Fibroblast of skin of left quadriceps (primary cell): Measurements from ENCODE around the gene OCIAD1.
"Not testable (repeated sequence)": the region's sequence is repeated elsewhere in the genome, so short reads cannot be mapped to it uniquely, and the experiment has no call there.

ENCODE experiments used
- DNase-seq, 2 experiments: peaks; one replicate each; pipeline ENCODE4 v3.0.0-alpha.2; 2013; ENCODE audit warnings: low read depth in 2 of 2

Gene OCIAD1

DNA sequence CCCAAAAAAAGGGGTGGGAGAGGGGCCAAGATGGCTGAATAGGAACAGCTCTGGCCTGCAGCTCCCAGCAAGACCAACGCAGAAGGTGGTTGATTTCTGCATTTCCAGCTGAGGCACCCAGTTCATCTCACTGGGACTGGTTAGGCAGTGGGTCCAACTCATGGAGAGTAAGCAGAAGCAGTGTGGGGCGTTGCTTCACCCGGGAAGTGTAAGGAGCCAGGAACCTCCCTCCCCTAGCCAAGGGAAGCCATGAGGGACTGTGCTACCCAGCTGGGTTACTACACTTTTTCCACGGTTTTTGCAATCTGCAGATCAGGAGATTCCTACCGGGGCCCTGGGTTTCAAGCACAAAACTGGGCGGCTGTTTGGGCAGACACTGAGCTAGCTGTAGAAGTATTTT lies 13.9 kb upstream of the OCIAD1 start:
- no peak for DNase-seq

DNA sequence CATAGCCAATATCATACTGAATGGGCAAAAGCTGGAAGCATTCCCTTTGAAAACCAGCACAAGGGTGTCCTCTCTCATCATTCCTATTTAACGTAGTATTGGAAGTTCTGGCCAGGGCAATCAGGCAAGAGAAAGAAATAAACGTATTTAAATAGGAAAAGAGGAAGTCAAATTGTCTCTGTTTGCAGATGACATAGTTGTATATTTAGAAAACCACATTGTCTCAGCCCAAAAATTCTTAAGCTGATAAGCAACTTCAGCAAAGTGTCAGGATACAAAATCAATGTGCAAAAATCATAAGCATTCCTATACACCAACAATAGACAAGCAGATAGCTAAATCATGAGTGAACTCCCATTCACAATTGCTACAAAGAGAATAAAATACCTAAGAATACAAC lies 9.5 kb upstream of the OCIAD1 start:
- not testable (repeated sequence) for DNase-seq

DNA sequence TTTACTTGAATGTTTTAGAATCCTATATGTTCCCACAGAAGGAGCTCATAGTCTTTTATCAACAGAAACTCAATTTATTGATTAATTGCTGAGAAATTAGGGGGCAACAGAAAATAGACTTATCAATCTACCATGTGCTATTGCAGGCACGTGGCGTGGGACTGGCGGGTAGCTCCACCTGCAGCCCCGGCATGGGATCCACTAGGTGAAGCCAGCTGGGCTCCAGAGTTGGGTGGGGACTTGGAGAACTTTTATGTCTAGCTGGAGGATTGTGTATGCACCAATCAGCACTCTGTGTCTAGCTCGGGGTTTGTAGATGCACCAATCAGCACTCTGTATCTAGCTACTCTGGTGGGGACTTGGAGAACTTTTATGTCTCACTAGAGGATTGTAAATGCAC lies 3.3 kb upstream of the OCIAD1 start:
- DNase-seq = no peak

DNA sequence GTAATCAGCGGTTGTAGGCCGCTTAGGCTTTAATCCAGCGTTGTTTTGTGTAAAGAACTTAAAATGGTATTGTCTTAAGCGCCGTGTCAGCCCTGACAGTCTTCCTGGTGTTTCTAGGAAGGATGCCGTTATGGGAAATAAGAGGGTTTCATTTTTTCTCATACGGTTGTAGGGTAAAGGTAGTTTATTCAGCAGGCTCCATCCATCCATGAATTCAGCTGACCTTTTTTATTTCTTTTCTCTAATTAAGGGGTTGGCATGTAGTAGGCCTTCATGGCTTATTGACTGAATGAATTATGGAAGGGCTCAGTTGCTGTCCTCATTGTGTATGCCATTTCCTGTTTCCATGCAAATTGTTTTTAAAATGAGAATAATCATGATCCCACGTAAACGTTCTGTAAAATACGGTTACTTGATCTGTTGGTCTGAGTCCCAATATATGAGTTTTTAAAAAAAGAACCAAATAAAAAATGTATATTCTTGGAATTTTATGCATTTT lies 693 bp downstream of the OCIAD1 start:
- no peak for DNase-seq

DNA sequence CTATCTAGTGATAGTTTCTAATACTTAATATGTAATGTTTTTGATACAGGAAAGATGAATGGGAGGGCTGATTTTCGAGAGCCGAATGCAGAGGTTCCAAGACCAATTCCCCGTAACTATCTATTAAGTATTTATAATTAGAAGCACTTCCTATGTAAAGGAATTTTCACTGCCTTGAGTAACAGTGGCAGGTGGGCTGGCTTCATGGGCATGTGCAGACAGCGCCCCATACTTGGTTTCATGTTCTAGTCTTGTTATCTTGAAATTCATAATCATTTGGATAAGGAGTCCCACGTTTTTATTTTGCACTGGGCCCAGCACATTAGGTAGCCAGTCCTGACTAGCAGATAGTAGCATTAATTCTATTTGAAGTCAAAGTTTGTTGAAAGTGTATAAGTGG lies 1.7 kb downstream of the OCIAD1 start:
- DNase-seq = no peak

DNA sequence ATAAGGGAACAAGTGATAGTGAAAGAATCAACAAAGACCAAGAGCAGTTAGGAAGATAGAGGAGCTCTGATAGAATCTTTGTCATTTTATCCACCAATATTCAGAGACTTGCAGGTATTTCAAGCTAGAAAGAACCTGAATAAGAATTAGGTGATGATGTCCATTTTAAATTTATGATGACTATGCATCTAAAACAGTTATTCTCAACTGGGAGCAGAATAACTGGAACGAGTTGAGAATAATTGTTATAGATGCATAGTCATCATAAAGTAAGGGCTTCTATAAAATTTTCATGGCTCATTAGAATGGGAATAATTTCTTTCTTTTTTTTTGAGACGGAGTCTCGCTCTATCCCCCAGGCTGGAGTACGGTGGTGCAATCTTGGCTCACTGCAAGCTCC lies 5.8 kb downstream of the OCIAD1 start:
- no peak for DNase-seq

DNA sequence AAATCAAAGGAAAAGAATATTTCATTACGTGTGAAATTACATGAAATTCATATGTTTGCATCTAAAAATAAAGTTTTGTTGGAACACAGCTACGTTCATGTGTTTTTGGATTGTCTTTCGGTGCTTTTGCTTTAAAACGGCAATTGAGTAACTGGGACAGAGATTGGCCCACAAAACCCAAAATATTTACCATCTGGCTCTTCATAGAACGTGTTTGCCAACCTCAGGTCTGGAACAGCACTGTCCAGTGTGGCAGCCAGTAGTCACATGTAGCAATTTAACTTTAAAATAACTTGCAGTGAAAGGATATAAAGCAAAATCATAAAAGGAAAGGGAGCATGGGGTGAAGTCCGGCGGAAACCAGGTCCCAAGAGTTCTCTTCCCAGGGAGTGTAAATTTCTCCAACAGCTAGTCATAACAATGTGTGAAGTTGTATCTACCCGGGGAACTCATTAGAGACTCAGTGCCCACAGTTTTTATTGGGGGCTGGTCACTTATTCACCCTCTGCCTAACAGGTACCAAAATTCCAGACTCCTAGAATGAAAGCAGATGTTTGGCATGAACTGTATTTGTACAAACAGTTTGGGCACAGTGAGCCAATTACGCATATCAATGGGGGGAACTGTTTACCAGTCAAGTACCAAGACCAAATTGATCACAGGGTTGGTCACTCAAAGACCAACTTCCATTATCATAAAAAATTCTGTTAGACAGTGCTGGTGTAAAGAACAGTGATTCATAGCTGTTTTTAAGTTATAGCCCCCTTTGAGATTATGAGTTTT lies 10.3 kb downstream of the OCIAD1 start:
- no peak for DNase-seq

DNA sequence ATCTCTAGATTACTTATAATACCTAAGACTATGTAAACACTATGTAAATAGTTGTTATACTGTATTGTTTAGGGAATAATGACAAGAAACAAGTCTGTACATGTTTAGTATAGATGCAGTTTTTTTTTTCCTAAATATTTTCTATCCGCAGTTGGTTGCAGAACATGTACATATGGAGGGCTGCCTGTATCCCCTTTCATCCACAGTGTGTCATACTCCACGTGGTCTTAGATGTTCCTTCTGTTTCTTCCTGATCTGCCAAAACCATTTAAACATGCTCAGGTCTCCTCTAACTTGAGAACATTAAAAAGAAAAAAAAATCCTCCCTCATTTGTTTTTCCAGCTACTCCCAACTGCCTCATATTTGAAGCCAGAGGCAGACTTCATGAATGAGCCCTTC lies 14.0 kb downstream of the OCIAD1 start:
- no peak for DNase-seq

DNA sequence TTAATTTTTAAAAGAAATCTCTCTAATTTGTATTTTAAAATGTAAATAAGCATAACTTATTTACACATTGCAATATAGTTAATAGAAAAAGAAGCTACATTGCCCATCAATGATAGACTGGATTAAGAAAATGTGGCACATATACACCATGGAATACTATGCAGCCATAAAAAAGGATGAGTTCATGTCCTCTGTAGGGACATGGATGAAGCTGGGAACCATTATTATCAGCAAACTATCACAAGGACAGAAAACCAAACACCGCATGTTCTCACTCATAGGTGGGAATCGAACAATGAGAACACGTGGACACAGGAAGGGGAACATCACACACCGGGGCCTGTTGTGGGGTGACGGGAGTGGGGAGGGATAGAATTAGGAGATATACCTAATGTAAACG lies 17.9 kb downstream of the OCIAD1 start:
- DNase-seq = not testable (repeated sequence)

DNA sequence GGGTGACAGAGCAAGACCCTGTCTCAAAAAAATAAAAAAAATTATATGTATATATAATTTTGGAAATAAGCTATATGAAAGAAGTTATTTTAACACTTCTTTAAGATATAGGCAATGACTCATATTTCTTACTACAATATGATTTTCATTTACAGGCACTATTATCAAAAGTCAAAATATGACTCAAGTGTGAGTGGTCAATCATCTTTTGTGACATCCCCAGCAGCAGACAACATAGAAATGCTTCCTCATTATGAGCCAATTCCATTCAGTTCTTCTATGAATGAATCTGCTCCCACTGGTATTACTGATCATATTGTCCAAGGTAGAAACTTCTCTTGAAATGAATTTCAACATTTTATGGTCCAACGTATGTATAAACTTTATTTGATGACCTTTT lies 20.8 kb downstream of the OCIAD1 start:
- DNase-seq = no peak

DNA sequence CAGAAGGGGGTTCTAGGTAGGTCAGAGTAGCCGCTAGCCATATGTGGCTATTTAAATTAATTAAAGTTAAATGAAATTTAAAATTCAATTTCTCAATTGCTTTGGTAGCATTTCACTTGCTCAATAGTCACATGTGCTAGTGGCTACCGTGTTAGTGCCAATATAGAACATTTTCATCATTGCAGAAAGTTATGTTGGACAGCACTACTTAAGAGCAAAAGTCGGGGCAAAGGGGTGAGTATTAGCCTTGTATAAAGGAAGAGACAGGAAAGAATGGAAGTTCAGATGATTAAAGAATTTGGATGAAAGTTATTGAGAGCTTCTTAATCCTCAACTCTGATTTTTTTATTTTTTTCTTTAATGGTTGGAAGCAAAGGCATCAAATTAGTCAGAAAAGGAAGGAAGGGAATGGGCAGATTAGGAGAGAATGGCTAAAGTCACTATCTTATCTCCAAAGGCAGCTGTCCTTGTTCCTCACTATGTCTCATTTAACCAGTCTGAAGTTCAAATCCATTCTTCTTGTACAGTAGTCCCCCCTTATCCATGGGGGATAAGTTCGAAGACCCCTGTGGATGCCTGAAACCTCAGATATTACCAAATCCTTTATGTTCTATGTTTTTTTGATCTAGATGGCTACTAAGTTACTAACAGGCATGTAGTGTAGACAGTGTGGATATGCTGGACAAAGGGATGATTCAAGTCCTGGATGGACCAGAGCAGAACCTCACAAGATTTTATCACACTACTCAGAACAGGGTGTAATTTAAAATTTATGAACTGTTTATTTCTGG lies 22.9 kb downstream of the OCIAD1 start:
- DNase-seq = no peak

DNA sequence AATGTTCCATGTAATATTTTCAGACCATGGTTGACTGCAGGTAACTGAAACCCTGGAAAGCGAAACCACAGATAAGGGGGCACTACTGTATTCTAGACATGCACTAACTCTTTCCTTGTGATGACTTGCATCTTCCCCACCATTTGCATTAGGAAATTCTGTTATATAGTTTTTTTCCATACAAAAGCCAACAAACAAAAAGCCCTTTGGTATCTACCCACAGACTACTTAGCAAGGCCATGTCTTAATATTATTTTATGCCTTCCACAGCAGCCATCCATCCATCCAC lies 23.5 kb downstream of the OCIAD1 start:
- DNase-seq = no peak

DNA sequence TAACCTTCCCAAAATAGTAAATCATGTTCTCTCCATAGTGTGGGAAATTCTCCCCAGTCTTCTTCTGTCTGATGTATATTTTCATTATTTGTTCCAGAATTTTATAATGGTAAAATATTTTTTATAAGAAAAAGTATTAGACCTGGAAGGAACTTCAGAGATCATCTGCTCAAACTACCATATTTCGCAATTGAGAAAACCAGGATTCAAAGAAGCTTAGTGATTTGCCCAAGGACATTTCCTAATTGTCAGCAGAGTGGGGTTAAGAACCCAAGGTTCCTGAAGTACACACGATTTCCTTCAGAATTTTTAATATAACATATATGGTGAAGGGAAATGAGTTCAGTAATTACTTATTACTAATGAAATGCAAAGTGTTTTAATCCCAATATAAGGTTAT lies 24.1 kb downstream of the OCIAD1 start:
- no peak for DNase-seq

DNA sequence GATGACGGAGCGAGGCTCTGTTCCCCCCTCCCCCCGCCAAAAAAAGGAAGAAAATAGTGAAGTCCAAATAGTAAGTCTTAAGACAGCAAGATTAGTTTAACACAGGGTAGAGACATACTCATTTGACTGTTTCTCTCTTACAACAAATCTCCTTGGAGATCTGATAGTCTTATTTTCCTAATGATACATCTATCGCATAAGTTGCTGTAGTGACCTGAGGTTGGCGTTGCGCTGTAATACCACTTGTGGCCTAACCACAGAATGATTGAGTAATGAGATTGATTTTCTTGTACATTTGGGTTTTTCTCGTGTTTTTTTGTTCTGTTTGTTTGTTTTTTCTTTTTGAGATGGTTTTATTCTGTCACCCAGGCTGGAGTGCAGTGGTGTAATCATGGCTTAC lies 27.2 kb downstream of the OCIAD1 start:
- DNase-seq = no peak

DNA sequence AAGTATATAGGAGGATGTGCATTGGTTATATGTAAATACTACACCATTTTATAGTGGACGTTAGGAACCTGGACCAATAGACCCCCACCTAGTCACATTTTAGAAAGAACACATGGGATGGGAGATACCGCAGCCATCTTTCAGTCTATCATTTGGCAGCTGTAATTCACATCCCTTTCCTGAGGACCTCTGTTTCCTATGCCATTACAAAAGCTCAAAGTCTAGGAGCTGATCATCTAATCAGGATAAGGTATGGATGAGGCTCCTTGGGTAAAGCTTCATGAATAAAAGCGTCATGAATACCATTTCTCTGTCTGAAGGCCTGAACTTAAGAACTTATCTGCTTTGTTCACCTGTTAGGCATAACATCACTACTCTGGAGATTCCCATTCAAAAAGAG lies 31.1 kb downstream of the OCIAD1 start:
- DNase-seq = no peak

DNA sequence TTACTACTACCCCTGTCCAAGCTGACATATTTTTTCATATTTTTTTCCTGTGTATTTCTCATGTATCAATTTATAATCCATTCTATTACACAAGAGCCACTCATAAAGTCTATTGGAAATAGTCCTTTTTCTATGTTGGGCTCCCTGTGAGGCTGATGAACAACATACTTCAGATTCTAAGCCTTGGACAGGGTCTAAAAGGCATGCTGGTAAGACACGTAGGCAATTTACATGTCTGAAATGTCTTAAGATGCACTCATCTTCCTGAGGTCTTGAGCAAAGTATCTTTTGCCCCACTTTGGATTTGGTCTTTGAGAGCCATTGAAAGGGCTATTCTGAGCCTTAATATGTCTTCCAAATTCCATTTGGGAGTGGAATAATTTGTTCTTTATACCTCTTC lies 31.8 kb downstream of the OCIAD1 start:
- no peak for DNase-seq

DNA sequence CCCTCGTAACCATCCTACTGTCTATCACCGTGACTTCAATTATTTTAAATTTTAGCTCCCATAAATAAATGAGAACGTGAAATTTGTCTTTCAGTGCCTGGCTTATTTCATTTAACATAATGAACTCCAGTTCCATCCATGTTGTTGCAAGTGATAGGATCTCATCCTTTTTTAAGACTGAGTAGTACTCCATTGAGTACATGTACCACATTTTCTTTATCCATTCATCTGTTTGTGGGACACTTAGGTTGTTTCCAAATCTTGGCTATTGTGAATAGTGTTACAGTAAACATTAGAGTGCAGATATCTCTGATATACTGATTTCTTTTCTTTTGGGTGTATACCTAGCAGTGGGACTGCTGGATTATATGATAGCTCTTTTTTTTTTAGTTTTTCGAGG lies 32.8 kb downstream of the OCIAD1 start:
- DNase-seq = no peak

DNA sequence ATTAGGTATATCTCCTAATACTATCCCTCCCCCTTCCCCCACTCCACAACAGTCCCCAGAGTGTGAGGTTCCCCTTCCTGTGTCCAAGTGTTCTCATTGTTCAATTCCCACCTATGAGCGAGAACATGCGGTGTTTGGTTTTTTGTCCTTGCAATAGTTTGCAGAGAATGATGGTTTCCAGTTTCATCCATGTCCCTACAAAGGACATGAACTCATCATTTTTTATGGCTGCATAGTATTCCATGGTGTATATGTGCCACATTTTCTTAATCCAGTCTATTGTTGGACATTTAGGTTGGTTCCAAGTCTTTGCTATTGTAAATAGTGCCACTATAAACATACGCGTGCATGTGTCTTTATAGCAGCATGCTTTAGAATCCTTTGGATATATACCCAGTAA lies 33.8 kb downstream of the OCIAD1 start:
- DNase-seq = not testable (repeated sequence)

DNA sequence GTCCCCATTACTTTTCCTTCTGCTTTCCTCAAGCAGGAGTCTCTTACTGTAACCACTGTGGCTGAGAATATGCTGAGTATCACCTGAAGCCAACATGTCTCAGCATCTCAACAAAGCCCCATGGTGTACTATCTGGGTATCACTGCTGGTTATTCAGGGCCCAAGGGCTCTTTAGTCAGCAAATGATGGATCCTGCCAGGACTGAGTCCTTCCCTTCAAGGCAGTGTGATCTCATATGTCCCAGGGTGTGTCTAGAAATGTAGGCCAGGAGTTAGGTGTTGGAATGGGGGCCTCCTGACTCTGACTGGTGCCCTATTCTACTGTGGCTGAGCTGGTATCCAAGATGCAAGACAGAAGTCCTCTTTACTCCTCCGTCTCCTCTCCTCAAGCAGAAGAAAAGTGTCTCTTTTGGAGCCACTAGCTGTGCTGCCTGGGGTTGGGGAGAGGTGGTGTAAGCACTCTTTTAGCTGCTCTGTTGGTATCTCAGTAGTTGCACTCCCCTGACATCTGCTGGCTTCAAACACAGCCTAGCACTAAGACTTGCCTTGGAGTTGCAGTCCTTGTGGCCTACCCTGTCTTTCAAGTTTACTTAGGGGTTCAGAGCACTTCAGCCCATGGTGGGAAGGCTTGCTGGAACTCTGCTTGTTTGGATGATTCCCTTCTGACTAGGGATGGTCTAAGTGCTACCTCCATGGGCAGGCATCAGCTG lies 47.1 kb downstream of the OCIAD1 start:
- DNase-seq = no peak

DNA sequence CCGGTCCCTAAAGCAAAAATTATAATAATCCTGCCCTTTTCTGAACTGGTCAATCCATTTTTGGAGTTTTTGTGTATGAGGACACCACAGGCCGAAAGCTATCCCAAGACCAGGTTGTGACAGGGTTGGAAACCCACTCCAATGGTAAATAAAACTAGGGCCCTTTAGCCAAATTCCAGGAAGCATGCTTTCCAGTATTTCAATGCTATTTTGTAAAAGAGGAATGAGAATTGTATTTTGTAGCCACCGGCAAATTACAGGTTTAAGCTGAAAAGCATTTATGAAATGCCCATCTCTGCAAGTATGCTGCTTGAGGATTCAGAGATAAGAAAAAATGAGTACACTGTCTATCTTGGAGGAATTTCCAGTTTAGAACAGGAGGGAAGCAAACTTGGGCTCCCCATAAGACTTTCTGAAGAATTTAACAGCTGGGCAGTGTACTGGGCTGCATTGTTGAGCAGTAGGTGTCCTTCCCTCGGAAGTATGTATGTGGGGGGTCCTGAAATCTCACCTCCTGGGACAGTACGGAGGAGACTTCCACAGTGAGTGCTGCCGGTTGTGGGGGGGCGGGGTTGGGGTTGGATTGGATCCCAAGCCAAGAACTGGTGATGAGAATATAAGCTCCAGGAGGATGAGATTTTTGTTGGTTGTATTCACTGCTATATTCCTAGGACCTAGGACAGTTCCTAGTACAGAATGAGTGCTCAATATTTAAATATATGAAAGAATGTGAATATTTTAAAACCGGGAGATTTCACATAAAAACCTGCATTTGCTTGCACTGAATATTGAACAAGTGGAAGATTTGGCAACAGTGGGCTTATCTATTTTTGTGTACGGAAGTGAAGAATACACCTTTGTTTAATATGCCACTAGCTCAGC lies 48.9 kb downstream of the OCIAD1 start:
- DNase-seq = no peak

DNA sequence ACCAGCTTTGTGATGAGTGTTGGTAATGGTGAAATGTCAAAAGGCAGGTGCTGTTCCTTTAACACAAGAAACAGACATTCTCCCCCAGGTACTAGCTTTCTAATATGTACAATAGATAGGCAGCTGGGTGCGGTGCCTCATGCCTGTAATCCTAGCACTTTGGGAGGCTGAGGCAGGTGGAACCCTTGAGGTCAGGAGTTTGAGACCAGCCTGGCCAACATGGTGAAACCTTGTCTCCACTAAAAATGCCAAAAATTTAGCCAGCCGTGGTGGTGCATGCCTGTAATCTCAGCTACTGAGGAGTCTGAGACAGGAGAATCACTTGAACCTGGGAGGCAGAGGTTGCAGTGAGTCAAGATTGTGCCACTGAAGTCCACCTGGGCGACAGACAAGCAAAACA lies 50.8 kb downstream of the OCIAD1 start:
- DNase-seq = not testable (repeated sequence)

DNA sequence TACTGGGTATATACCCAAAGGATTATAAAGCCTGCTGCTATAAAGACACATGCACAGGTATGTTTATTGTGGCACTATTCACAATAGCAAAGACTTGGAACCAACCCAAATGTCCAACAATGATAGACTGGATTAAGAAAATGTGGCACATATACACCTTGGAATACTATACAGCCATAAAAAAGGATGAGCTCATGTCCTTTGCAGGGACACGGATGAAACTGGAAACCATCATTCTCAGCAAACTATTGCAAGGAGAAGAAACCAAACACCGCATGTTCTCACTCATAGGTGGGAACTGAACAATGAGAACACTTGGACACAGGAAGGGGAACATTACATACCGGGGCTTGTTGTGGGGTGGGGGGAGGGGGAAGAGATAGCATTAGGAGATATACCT lies 58.9 kb downstream of the OCIAD1 start:
- not testable (repeated sequence) for DNase-seq
